Large intestine (tissue), 3 donors: ENCODE results near the gene RABAC1. TPM values are rescaled to one million over a fixed set of nuclear protein-coding genes. Genes with fewer than 3 reads are reported as not detected.
A peak's percentile ranks its signal among the peaks of the same experiment; 100 is the strongest.

Experiments
- DNase-seq, 2 donors: peaks; one replicate each; pipeline versions ENCODE4 v3.0.0 to v3.0.0-alpha.2; 2013
- H3K27ac ChIP-seq: one replicate; pipeline ENCODE4 v1.5.1; 2013; ENCODE audit warnings: low read length
- H3K27me3 ChIP-seq: 2 replicates; pipeline ENCODE4 v1.6.1; 2013; ENCODE audit warnings: low read length; ENCODE audit not compliant: control insufficient read depth, insufficient read depth
- H3K36me3 ChIP-seq: 2 replicates; pipeline ENCODE4 v1.6.1; 2013; ENCODE audit warnings: low read length; ENCODE audit not compliant: control insufficient read depth, insufficient read depth
- H3K4me1 ChIP-seq: one replicate; pipeline ENCODE4 v1.6.1; 2013; ENCODE audit warnings: low read length; ENCODE audit not compliant: control insufficient read depth, insufficient read depth
- H3K4me3 ChIP-seq: one replicate; pipeline ENCODE4 v1.5.1; 2013; ENCODE audit warnings: low read length
- H3K9me3 ChIP-seq: one replicate; pipeline ENCODE4 v1.6.1; 2013; ENCODE audit warnings: mild to moderate bottlenecking, low read depth, low read length, moderate library complexity; ENCODE audit not compliant: control insufficient read depth
- whole genome bisulfite sequencing: methylation state at CpG from one replicate; pipeline ENCODE4 v1.1.5; 2013; ENCODE audit warnings: low lambda C conversion rate; ENCODE audit not compliant: insufficient coverage; 5-methylcytosine and 5-hydroxymethylcytosine counted together
- polyA plus RNA-seq: library from polyadenylated mRNA; unstranded; fragments of 120-200 nt; gene quantifications from one replicate; pipeline ENCODE4 v1.2.1, GENCODE V29; 2013

Gene RABAC1
- polyA plus RNA-seq, 1 donor, result 82.4 TPM

GRCh38 chr19:41968751-41969595, 9.9 kb upstream of the RABAC1 start:
- DNase-seq, result peak; percentile 84 to 94
- WGBS, result no CpG with 5 or more reads among the region's 28 CpGs
- Histone ChIP-seq H3K4me1 (peaks cover 8% of the 10 kb centered on the region), H3K9me3 (no peaks in the 10 kb centered on the region), H3K27me3 (no peaks in the 10 kb centered on the region), H3K4me3 (no peak overlapping the region), H3K36me3 (no peaks in the 10 kb centered on the region), H3K27ac (peak overlapping the region; percentile 31)

- Histone ChIP-seq H3K36me3 (no peaks in the 10 kb centered on the region), H3K4me1 (peaks cover 8% of the 10 kb centered on the region), H3K27me3 (no peaks in the 10 kb centered on the region), H3K9me3 (no peaks in the 10 kb centered on the region), H3K27ac (no peak overlapping the region), H3K4me3 (no peak overlapping the region)
- no peak for DNase-seq
- WGBS, result no CpG with 5 or more reads among the region's 26 CpGs
Measured at GRCh38 chr19:41967054-41967783, 8.1 kb upstream of the RABAC1 start.

GRCh38 chr19:41965106-41965505, 6.0 kb upstream of the RABAC1 start:
- Histone ChIP-seq H3K36me3 (no peaks in the 10 kb centered on the region), H3K9me3 (no peaks in the 10 kb centered on the region), H3K27me3 (no peaks in the 10 kb centered on the region), H3K27ac (no peak overlapping the region), H3K4me1 (peaks cover 8% of the 10 kb centered on the region), H3K4me3 (no peak overlapping the region)
- DNase-seq, result no peak
- WGBS, result 53% methylated on average over 2 of the region's 5 CpGs

GRCh38 chr19:41960973-41961372, 1.9 kb upstream of the RABAC1 start:
- H3K27ac ChIP-seq, result no peak overlapping the region
- peaks cover 13% of the 10 kb centered on the region for H3K4me1 ChIP-seq
- H3K36me3 ChIP-seq, result peaks cover 3% of the 10 kb centered on the region
- no peaks in the 10 kb centered on the region for H3K27me3 ChIP-seq
- no CpG with 5 or more reads among the region's 5 CpGs for WGBS
- no peak overlapping the region for H3K4me3 ChIP-seq
- peaks cover 3% of the 10 kb centered on the region for H3K9me3 ChIP-seq
- DNase-seq, result no peak

GRCh38 chr19:41958367-41959055, 610 bp downstream of the RABAC1 start:
- Histone ChIP-seq H3K27ac (peak overlapping the region; percentile 90), H3K4me3 (peak overlapping the region; percentile 84), H3K27me3 (no peaks in the 10 kb centered on the region), H3K4me1 (peaks cover 13% of the 10 kb centered on the region), H3K36me3 (peaks cover 7% of the 10 kb centered on the region), H3K9me3 (peaks cover 3% of the 10 kb centered on the region)
- WGBS, result no CpG with 5 or more reads among the region's 43 CpGs
- DNase-seq, result peak; percentile 84 to 93

GRCh38 chr19:41957838-41958366, 1.2 kb downstream of the RABAC1 start:
- Histone ChIP-seq H3K4me3 (peak overlapping the region; percentile 84), H3K27me3 (no peaks in the 10 kb centered on the region), H3K27ac (peak overlapping the region; percentile 90), H3K9me3 (peaks cover 3% of the 10 kb centered on the region), H3K36me3 (peaks cover 7% of the 10 kb centered on the region), H3K4me1 (peaks cover 13% of the 10 kb centered on the region)
- no CpG with 5 or more reads among the region's 10 CpGs for WGBS
- peak; percentile 93 to 95 for DNase-seq

GRCh38 chr19:41957161-41957837, 1.8 kb downstream of the RABAC1 start:
- peak overlapping the region; percentile 53 for H3K27ac ChIP-seq
- H3K4me1 ChIP-seq, result peaks cover 13% of the 10 kb centered on the region
- H3K27me3 ChIP-seq, result no peaks in the 10 kb centered on the region
- WGBS, result no CpG with 5 or more reads among the region's 11 CpGs
- DNase-seq, result peak; percentile 26 to 41
- peaks cover 3% of the 10 kb centered on the region for H3K9me3 ChIP-seq
- H3K4me3 ChIP-seq, result no peak overlapping the region
- H3K36me3 ChIP-seq, result peaks cover 7% of the 10 kb centered on the region

- no CpG with 5 or more reads among the region's 13 CpGs for WGBS
- no peak overlapping the region for H3K27ac ChIP-seq
- DNase-seq, result no peak
- peaks cover 7% of the 10 kb centered on the region for H3K36me3 ChIP-seq
- no peaks in the 10 kb centered on the region for H3K27me3 ChIP-seq
- H3K4me3 ChIP-seq, result no peak overlapping the region
- peaks cover 13% of the 10 kb centered on the region for H3K4me1 ChIP-seq
- peaks cover 3% of the 10 kb centered on the region for H3K9me3 ChIP-seq
Measured at GRCh38 chr19:41956621-41957020, 2.5 kb downstream of the RABAC1 start.

GRCh38 chr19:41955521-41955920, 3.6 kb downstream of the RABAC1 start:
- Histone ChIP-seq H3K27ac (no peak overlapping the region), H3K9me3 (peaks cover 3% of the 10 kb centered on the region), H3K27me3 (no peaks in the 10 kb centered on the region), H3K4me1 (peaks cover 13% of the 10 kb centered on the region), H3K36me3 (peaks cover 7% of the 10 kb centered on the region), H3K4me3 (no peak overlapping the region)
- no peak for DNase-seq
- no CpG with 5 or more reads among the region's 7 CpGs for WGBS
